NCI-H2107 treated with DMSO at 0.1 percent for 48 hours (cell line): Measurements from ENCODE around the gene PTGR3.
A peak's percentile ranks its signal among the peaks of the same experiment; 100 is the strongest.

Experiments used
- DNase-seq: peaks from one replicate; lab custom pipeline; 2025; ENCODE audit not compliant: unreplicated experiment; lab: John Stamatoyannopoulos, UW

The PTGR3 gene

GRCh38 chr18:75172299-75173124, 36.4 kb downstream of the PTGR3 start:
- DNase-seq: no peak

GRCh38 chr18:75170916-75171315, 38.0 kb downstream of the PTGR3 start:
- DNase-seq: no peak

- no peak for DNase-seq
Measured at GRCh38 chr18:75170022-75170789, 38.7 kb downstream of the PTGR3 start.

GRCh38 chr18:75169411-75169810, 39.5 kb downstream of the PTGR3 start:
- DNase-seq: no peak

GRCh38 chr18:75168619-75169018, 40.3 kb downstream of the PTGR3 start:
- DNase-seq: no peak

- no peak for DNase-seq
Measured at GRCh38 chr18:75167759-75168618, 41.0 kb downstream of the PTGR3 start.

- DNase-seq: no peak
Measured at GRCh38 chr18:75167137-75167536, 41.8 kb downstream of the PTGR3 start.

- no peak for DNase-seq
Measured at GRCh38 chr18:75165926-75166325, 43.0 kb downstream of the PTGR3 start.

GRCh38 chr18:75164479-75164878, 44.5 kb downstream of the PTGR3 start:
- DNase-seq: no peak

- no peak for DNase-seq
Measured at GRCh38 chr18:75163736-75164135, 45.2 kb downstream of the PTGR3 start.

- no peak for DNase-seq
Measured at GRCh38 chr18:75162978-75163377, 46.0 kb downstream of the PTGR3 start.

GRCh38 chr18:75162467-75162866, 46.5 kb downstream of the PTGR3 start:
- DNase-seq: no peak

GRCh38 chr18:75161256-75162028, 47.5 kb downstream of the PTGR3 start:
- DNase-seq: peak; percentile 85

- DNase-seq: no peak
Measured at GRCh38 chr18:75160364-75160763, 48.6 kb downstream of the PTGR3 start.

- no peak for DNase-seq
Measured at GRCh38 chr18:75159646-75160356, 49.1 kb downstream of the PTGR3 start.

GRCh38 chr18:75159238-75159518, 49.8 kb downstream of the PTGR3 start:
- no peak for DNase-seq
